Measurements from ENCODE around the gene STIM2.
A peak's percentile ranks its signal among the peaks of the same experiment; 100 is the strongest.
"Not testable (repeated sequence)": the region's sequence is repeated elsewhere in the genome, so short reads cannot be mapped to it uniquely, and the experiment has no call there.

STIM2 gene

GRCh38 chr4:27005905-27006590, 145.4 kb downstream of the STIM2 start:
- no peak for DNase-seq

DNA sequence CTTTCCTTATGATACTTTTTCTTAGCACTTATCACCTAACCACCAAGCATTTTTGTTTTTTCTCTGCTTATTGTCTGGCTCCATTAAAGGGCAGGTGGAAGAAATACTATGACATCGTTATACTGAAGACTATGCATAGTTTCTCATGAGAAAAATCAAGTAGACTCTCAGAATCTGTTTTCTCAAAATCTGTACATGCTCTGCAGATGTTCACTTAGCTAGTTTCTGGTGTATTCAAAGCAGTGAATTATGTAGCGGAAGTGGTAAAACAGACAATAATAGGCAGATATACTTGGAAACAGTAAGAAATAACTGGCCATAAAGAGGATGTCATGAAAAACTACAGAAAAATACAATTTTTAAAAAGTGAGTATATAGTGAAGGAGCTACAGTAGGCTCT, 146.0 kb downstream of the STIM2 start:
- DNase-seq, result no peak

- no peak for DNase-seq
Observed at GRCh38 chr4:27007507-27007906, 146.9 kb downstream of the STIM2 start.

DNA sequence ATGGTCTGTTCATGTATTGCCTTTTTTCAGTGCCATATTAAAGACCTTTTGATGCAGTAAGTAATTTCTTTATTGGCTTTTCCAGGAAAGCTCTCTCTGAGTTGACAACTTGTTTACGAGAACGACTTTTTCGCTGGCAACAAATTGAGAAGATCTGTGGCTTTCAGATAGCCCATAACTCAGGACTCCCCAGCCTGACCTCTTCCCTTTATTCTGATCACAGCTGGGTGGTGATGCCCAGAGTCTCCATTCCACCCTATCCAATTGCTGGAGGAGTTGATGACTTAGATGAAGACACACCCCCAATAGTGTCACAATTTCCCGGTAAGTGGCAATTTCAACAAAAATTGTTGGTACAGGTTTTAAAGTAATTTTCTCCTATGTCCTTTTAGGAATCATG, 148.0 kb downstream of the STIM2 start:
- DNase-seq, result no peak

DNA sequence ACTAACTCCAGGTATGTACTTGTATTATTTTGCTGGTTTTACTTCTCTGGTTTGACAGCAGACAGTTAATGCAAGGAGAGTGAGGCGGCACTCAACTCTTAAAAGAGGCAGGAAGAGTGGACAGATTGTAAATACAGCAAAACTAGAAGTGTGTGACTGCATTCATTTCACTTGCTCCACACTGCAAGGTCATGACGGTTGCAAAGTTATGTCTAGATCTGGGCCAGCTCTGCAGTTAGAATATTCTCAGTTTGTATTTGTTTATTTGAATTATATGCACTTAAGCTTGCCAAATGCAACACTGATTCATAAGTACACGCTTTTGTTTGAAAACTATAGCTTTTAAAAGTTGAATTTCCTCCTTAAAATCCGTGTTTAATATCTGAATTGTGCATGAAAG, 148.9 kb downstream of the STIM2 start:
- no peak for DNase-seq

GRCh38 chr4:27010334-27010940, 149.8 kb downstream of the STIM2 start:
- DNase-seq, result peak; percentile 62 to 72

GRCh38 chr4:27011401-27011800, 150.8 kb downstream of the STIM2 start:
- DNase-seq, result no peak

GRCh38 chr4:27013012-27013411, 152.4 kb downstream of the STIM2 start:
- no peak for DNase-seq

DNA sequence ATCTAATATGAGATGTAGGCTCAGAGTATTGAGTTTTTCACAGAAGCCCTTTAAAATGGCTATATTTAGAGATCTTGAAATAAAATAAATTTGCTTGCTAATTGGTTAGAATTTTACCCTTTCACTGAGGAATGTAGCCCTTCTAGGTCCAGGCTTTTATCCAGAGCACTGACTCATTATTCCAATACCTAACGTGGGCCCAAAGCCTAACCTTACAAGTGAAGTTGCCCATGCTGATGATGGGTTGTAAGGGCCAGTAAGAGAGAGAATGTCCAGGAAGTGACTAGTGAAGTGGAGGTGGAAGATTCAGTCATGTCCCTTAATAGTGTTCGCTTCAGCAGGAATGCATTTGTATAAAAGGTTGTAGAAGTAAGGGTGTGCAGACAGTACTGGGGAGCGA, 155.9 kb downstream of the STIM2 start:
- no peak for DNase-seq

- no peak for DNase-seq
Observed at GRCh38 chr4:27017623-27018022, 157.0 kb downstream of the STIM2 start.

DNA sequence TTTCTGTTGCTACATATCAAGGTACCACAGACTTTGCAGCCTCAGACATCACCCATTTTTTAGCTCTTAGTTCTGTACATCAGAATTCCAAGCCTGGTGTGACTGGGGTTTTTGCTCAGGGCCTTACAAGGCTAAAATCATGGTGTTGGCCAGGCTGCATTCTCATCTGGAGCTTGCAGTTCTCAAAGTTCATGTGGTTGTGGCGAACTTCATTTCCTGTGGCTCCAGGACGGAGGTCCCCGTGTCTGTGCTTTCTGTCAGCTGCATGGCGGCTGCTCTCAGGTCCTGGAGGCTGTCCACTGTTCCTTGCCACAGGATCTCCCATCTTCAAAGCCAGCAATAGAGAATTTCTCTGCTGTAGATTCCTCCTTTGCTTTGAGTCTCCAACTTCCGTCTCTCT, 157.4 kb downstream of the STIM2 start:
- no peak for DNase-seq

GRCh38 chr4:27018910-27019309, 158.3 kb downstream of the STIM2 start:
- DNase-seq, result no peak

DNA sequence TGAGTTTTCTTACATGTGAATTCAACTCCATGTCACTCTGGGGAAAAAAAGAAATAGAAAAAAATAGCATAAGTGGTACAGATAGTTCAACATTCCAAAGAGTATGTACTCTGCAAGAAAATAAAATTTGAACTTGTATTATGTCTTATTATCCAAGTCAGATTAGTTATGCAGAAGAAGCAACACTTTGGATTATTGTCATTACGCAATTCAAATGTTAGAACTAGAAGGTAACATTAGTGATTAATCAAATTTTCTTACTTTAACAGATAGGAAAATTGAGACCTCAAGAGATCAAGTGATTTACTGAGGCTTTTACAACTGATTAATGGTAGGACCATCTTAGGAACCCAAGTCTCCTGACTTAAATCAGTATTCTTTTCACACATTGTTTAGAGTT, 159.1 kb downstream of the STIM2 start:
- no peak for DNase-seq

DNA sequence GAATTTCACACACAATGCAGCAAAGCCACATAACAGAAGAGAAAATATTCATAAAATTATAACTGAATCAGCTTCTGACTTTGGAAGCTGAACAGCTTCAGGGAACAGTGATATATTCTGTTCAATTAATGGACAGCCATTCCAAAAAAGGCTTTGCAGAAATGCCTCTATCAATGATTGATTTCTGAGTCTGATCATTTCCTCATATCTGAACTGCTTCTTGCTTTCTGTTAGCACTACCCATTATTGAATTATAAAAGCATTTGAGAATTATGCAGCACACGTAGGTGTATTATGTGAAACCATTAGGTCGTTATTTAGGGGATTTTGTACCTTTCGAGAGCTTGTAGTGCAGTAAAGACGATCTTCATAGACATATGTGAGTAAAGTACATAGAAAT, 159.6 kb downstream of the STIM2 start:
- no peak for DNase-seq

GRCh38 chr4:27020603-27021002, 160.0 kb downstream of the STIM2 start:
- DNase-seq, result no peak

DNA sequence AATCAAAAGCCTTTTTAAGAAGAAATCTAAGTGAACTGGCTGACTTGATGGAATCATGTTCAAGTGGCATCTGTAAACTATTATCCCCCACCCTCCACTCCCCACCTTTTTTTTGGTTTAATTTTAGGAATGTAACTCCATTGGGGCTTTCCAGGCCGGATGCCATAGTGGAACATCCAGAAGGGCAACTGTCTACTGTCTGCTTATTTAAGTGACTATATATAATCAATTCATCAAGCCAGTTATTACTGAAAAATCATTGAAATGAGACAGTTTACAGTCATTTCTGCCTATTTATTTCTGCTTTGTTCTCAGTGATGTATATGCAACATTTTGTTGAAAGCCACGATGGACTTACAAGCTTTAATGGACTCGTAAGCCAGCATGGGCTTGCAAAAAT, 162.3 kb downstream of the STIM2 start:
- DNase-seq, result no peak

DNA sequence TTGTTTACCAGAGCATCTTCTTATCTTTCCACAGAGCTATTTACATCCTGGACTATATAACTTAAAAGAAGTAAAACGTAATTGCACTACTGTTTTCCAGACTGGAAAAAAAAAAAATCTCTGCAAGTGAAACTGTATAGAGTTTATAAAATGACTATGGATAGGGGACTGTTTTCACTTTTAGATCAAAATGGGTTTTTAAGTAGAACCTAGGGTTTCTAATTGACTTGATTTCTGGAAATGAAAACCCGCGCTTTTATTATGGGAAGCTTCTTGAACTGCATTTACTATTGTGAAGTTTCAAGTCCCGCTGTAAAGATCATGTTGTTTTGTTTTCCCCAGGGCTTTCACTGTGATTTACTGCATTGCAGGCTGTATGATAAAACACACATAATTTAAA, 162.7 kb downstream of the STIM2 start:
- no peak for DNase-seq

- no peak for DNase-seq
Observed at GRCh38 chr4:27024805-27025204, 164.2 kb downstream of the STIM2 start.

DNA sequence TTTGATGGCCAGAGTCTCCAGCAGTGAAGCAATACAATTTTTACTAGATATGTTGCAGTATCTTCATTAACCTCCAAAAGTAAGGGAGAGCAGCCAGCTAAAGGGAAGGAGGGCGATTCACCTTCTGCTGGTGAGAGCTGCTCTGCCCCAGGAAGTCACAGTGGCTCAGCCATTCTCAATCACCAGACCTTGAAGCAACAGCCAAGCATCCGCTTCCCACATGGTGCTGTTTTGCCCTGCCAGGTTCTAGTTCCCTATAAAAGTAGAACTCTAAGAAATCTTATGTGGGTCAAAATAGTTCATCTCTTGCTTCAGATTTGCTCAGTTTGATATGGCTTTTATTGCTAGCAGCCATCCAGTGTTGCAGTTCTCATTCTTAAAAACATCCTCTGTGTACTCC, 166.8 kb downstream of the STIM2 start:
- DNase-seq, result no peak

DNA sequence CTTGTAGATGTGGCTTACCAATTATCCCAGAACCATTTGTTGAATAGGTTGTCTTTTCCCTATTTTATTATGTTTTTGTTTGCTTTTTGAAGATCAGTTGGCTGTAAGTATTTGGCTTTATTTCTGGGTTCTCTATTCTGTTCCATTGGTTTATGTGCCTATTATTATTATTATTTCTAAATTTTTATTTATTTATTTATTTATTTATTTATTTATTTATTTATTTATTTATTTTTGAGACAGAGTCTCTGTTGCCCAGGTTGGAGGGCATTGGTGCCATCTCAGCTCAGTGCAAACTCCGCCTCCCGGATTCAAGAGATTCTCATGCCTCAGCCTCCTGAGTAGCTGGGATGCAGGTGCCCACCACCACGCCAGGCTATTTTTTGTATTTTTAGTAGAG, 174.5 kb downstream of the STIM2 start:
- not testable (repeated sequence) for DNase-seq

- DNase-seq, result no peak
Observed at GRCh38 chr4:27040356-27040755, 179.7 kb downstream of the STIM2 start.

DNA sequence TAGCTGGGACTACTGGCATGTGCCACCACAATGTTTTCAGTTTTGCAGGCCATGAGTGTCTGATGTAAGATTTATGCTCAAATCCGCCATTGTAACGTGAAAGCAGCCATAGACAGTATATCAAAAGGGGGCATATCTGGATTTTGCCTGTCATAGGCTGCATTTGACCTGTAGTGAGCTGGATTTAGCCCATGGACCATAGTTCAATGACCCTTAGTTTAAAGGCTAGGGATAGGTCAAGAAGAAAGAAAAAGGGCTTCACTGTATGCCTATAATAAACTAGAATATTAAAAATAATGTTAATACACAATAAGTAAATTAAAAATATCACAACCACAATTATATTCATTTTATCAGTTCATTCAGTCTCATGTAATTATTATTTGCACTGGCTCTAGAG, 181.8 kb downstream of the STIM2 start:
- no peak for DNase-seq

- DNase-seq, result no peak
Observed at GRCh38 chr4:27043200-27043599, 182.6 kb downstream of the STIM2 start.

DNA sequence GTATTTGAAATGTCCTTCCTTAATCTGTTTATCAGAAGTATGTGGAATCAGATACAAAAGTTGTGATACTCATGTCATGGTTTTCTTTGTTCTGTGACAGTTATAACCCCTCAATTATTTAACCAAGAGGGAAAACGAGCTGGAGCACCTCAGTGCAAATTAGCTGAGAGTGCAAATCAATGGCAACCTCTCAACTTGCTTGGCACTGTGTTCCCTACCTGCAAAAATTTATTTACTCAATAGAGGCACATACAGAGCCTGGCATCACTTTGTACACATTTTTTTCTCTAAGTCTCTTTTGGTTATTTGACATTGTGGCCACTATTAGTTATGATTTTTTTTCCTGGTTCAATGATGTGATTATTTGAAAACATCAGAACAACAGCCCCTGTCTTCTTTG, 186.2 kb downstream of the STIM2 start:
- no peak for DNase-seq

All from CD4-positive, alpha-beta T cell treated with Interleukin-4 for 1 hour (primary cell).